Smooth muscle cell (in vitro differentiated cells): ENCODE results near the gene PHACTR1. TPM values are rescaled to one million over a fixed set of nuclear protein-coding genes. Genes with fewer than 3 reads are reported as not detected.
A peak's percentile ranks its signal among the peaks of the same experiment; 100 is the strongest.

Experiments
- DNase-seq: peaks from one replicate; lab custom pipeline; 2025; ENCODE audit not compliant: unreplicated experiment; lab: John Stamatoyannopoulos, UW
- H2AFZ ChIP-seq: fragments of 200-600 bp; sonication (generic); 2 replicates; pipeline ENCODE4 v1.6.0; 2016; ENCODE audit warnings: antibody characterized with exemption, low read depth, mild to moderate bottlenecking
- H3F3A ChIP-seq: fragments of 200-600 bp; sonication (generic); 2 replicates; pipeline ENCODE4 v1.6.0; 2017; ENCODE audit warnings: antibody characterized with exemption, low read depth
- H3K27ac ChIP-seq: fragments of 200-600 bp; sonication (generic); 2 replicates; pipeline ENCODE4 v1.5.1; 2016; ENCODE audit warnings: low read depth, mild to moderate bottlenecking
- H3K27me3 ChIP-seq: fragments of 200-600 bp; sonication (generic); 2 replicates; pipeline ENCODE4 v1.6.1; 2016; ENCODE audit warnings: low read depth, mild to moderate bottlenecking
- H3K36me3 ChIP-seq: fragments of 200-600 bp; sonication (generic); 2 replicates; pipeline ENCODE4 v1.5.1; 2016; ENCODE audit warnings: low read depth
- H3K4me1 ChIP-seq: fragments of 200-600 bp; sonication (generic); 2 replicates; pipeline ENCODE4 v1.5.1; 2016; ENCODE audit warnings: low read depth
- H3K4me2 ChIP-seq: fragments of 200-600 bp; sonication (generic); 2 replicates; pipeline ENCODE4 v1.6.0; 2016; ENCODE audit warnings: mild to moderate bottlenecking
- H3K4me3 ChIP-seq: fragments of 200-600 bp; sonication (generic); 2 replicates; pipeline ENCODE4 v1.5.1; 2016; ENCODE audit warnings: mild to moderate bottlenecking
- H3K79me2 ChIP-seq: fragments of 200-600 bp; sonication (generic); 2 replicates; pipeline ENCODE4 v1.6.0; 2016; ENCODE audit warnings: low read depth, mild to moderate bottlenecking
- H3K9ac ChIP-seq: fragments of 200-600 bp; sonication (generic); 2 replicates; pipeline ENCODE4 v1.6.0; 2016; ENCODE audit warnings: low read depth
- H3K9me3 ChIP-seq: fragments of 200-600 bp; sonication (generic); replicated peaks from 2 replicates; pipeline ENCODE4 v1.5.1; 2016; ENCODE audit warnings: low read depth
- H4K20me1 ChIP-seq: fragments of 200-600 bp; sonication (generic); 2 replicates; pipeline ENCODE4 v1.6.0; 2016; ENCODE audit warnings: low read depth
- CTCF ChIP-seq: fragments of 200-600 bp; sonication (generic); IDR thresholded peaks from 2 replicates; pipeline ENCODE4 v1.5.1; 2017; ENCODE audit warnings: borderline replicate concordance, mild to moderate bottlenecking, antibody characterized with exemption; ENCODE audit not compliant: insufficient read depth, poor library complexity, severe bottlenecking
- WGBS: methylation state at CpG from one replicate; pipeline ENCODE4 v1.1.7; 2016; ENCODE audit warnings: low lambda C conversion rate; 5-methylcytosine and 5-hydroxymethylcytosine counted together
- polyA plus RNA-seq: library from polyadenylated mRNA; unstranded; fragments of >200 nt; fragmentation: Nextera tagmentation; extraction: Ambion mirVana; gene quantifications from 2 replicates; pipeline ENCODE4 v1.2.1, GENCODE V29; 2016
- total RNA-seq: library from RNA; depleted of rRNA; stranded (reverse); fragments of >200 nt; gene quantifications from 2 replicates; pipeline ENCODE4 v1.2.3, GENCODE V29; 2014

Gene PHACTR1
- total and polyA plus RNA-seq, 2 experiments from 2014 or later = 0.09 to 0.67 TPM

GRCh38 chr6:12709556-12710232, 6.9 kb upstream of the PHACTR1 start:
- H3F3A ChIP-seq = no peaks in the 10 kb centered on the region
- peak overlapping the region; percentile 53 for H3K4me2 ChIP-seq
- no peak overlapping the region for H3K27ac ChIP-seq
- H2AFZ ChIP-seq = no peak overlapping the region
- DNase-seq = no peak
- no peak overlapping the region for H3K4me3 ChIP-seq
- no peaks in the 10 kb centered on the region for H3K27me3 ChIP-seq
- no peaks in the 10 kb centered on the region for H3K36me3 ChIP-seq
- 78% methylated on average over 3 of the region's 3 CpGs for WGBS
- H3K4me1 ChIP-seq = no peaks in the 10 kb centered on the region
- no peak overlapping the region for H3K9ac ChIP-seq
- TF ChIP-seq CTCF = no peak
- no peaks in the 10 kb centered on the region for H4K20me1 ChIP-seq
- no peaks in the 10 kb centered on the region for H3K79me2 ChIP-seq
- no peaks in the 10 kb centered on the region for H3K9me3 ChIP-seq

- H3K36me3 ChIP-seq = no peaks in the 10 kb centered on the region
- no peak overlapping the region for H3K27ac ChIP-seq
- TF ChIP-seq CTCF = no peak
- no peaks in the 10 kb centered on the region for H3K9me3 ChIP-seq
- H3F3A ChIP-seq = no peaks in the 10 kb centered on the region
- no peak overlapping the region for H3K9ac ChIP-seq
- no peak overlapping the region for H3K4me3 ChIP-seq
- peaks cover under 1% of the 10 kb centered on the region for H3K27me3 ChIP-seq
- H3K79me2 ChIP-seq = no peaks in the 10 kb centered on the region
- H2AFZ ChIP-seq = no peak overlapping the region
- H3K4me1 ChIP-seq = no peaks in the 10 kb centered on the region
- DNase-seq = no peak
- no peaks in the 10 kb centered on the region for H4K20me1 ChIP-seq
- 91% methylated on average over 4 of the region's 4 CpGs for WGBS
- H3K4me2 ChIP-seq = no peak overlapping the region
Measured at GRCh38 chr6:12710921-12711320, 5.6 kb upstream of the PHACTR1 start.

- Histone ChIP-seq H4K20me1 (no peaks in the 10 kb centered on the region), H3K4me2 (no peak overlapping the region), H3K27me3 (peaks cover 8% of the 10 kb centered on the region), H3K27ac (no peak overlapping the region), H3K4me1 (no peaks in the 10 kb centered on the region), H3K36me3 (no peaks in the 10 kb centered on the region), H3K79me2 (no peaks in the 10 kb centered on the region), H3K4me3 (no peak overlapping the region), H3K9me3 (no peaks in the 10 kb centered on the region), H3K9ac (no peak overlapping the region), H2AFZ (no peak overlapping the region), H3F3A (no peaks in the 10 kb centered on the region)
- TF ChIP-seq CTCF = no peak
- DNase-seq = no peak
Measured at GRCh38 chr6:12714022-12714421, 2.5 kb upstream of the PHACTR1 start.

- no peak for DNase-seq
- WGBS = 76% methylated on average over 2 of the region's 2 CpGs
- no peaks in the 10 kb centered on the region for H3K9me3 ChIP-seq
- H3K9ac ChIP-seq = no peak overlapping the region
- H3K79me2 ChIP-seq = no peaks in the 10 kb centered on the region
- H3K27ac ChIP-seq = no peak overlapping the region
- H3K4me2 ChIP-seq = no peak overlapping the region
- no peaks in the 10 kb centered on the region for H4K20me1 ChIP-seq
- H2AFZ ChIP-seq = no peak overlapping the region
- no peaks in the 10 kb centered on the region for H3K36me3 ChIP-seq
- peaks cover 8% of the 10 kb centered on the region for H3K27me3 ChIP-seq
- H3K4me1 ChIP-seq = no peaks in the 10 kb centered on the region
- H3F3A ChIP-seq = no peaks in the 10 kb centered on the region
- no peak for TF ChIP-seq CTCF
- no peak overlapping the region for H3K4me3 ChIP-seq
Measured at GRCh38 chr6:12715437-12715836, 1.1 kb upstream of the PHACTR1 start.
